ENCODE data around the gene DALRD3. TPM values are rescaled to one million over a fixed set of nuclear protein-coding genes. Genes with fewer than 3 reads are reported as not detected.

Gene DALRD3
- total and polyA plus RNA-seq, 4 donors, result 7.9 to 10.6 (median 9.3) TPM

- no peak overlapping the region for H3K27ac ChIP-seq (ENCODE audit: low read depth in 1 of 2, low read length in 2 of 2)
- peaks cover under 1 to 14% (median 8%) of the 10 kb centered on the region in 4 donors for H3K4me1 ChIP-seq (ENCODE audit: control insufficient read depth in 4 of 4, insufficient read depth in 4 of 4, low read length in 3 of 4)
- no peaks in the 10 kb centered on the region for H3K9me3 ChIP-seq (ENCODE audit: control insufficient read depth in 4 of 4, low read length in 3 of 4)
- WGBS, result 87% methylated on average over 17 of the region's 17 CpGs
- no peak overlapping the region for H3K9ac ChIP-seq (ENCODE audit: low read depth in 1 of 2, low read length in 2 of 2)
- H3K4me3 ChIP-seq (ENCODE audit: low read depth in 1 of 3, low read length in 3 of 3), result no peak overlapping the region
- DNase-seq (ENCODE audit: low spot score), result no peak
- peaks cover 10 to 43% (median 15%) of the 10 kb centered on the region in 4 donors for H3K36me3 ChIP-seq (ENCODE audit: control insufficient read depth in 4 of 4, insufficient read depth in 3 of 4, low read depth in 1 of 4, low read length in 3 of 4)
- no peak for TF ChIP-seq EGR1 (IDR thresholded peaks at IDR 0.05; ENCODE audit: low read depth in 2 of 2)
- TF ChIP-seq GABPA (IDR thresholded peaks at IDR 0.05 in 1 of 2, conservative IDR thresholded peaks at IDR 0.05 in 1 of 2), result no peak
- TF ChIP-seq JUND (IDR thresholded peaks at IDR 0.05), result no peak
- TF ChIP-seq ZBTB33 (IDR thresholded peaks at IDR 0.05), result no peak
- no peak for TF ChIP-seq YY1 (IDR thresholded peaks at IDR 0.05)
- no peak for TF ChIP-seq ATF3 (IDR thresholded peaks at IDR 0.05)
- TF ChIP-seq, protein P1, sequence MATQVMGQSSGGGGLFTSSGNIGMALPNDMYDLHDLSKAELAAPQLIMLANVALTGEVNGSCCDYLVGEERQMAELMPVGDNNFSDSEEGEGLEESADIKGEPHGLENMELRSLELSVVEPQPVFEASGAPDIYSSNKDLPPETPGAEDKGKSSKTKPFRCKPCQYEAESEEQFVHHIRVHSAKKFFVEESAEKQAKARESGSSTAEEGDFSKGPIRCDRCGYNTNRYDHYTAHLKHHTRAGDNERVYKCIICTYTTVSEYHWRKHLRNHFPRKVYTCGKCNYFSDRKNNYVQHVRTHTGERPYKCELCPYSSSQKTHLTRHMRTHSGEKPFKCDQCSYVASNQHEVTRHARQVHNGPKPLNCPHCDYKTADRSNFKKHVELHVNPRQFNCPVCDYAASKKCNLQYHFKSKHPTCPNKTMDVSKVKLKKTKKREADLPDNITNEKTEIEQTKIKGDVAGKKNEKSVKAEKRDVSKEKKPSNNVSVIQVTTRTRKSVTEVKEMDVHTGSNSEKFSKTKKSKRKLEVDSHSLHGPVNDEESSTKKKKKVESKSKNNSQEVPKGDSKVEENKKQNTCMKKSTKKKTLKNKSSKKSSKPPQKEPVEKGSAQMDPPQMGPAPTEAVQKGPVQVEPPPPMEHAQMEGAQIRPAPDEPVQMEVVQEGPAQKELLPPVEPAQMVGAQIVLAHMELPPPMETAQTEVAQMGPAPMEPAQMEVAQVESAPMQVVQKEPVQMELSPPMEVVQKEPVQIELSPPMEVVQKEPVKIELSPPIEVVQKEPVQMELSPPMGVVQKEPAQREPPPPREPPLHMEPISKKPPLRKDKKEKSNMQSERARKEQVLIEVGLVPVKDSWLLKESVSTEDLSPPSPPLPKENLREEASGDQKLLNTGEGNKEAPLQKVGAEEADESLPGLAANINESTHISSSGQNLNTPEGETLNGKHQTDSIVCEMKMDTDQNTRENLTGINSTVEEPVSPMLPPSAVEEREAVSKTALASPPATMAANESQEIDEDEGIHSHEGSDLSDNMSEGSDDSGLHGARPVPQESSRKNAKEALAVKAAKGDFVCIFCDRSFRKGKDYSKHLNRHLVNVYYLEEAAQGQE (IDR thresholded peaks at IDR 0.05), result no peak
- TF ChIP-seq, protein P2, sequence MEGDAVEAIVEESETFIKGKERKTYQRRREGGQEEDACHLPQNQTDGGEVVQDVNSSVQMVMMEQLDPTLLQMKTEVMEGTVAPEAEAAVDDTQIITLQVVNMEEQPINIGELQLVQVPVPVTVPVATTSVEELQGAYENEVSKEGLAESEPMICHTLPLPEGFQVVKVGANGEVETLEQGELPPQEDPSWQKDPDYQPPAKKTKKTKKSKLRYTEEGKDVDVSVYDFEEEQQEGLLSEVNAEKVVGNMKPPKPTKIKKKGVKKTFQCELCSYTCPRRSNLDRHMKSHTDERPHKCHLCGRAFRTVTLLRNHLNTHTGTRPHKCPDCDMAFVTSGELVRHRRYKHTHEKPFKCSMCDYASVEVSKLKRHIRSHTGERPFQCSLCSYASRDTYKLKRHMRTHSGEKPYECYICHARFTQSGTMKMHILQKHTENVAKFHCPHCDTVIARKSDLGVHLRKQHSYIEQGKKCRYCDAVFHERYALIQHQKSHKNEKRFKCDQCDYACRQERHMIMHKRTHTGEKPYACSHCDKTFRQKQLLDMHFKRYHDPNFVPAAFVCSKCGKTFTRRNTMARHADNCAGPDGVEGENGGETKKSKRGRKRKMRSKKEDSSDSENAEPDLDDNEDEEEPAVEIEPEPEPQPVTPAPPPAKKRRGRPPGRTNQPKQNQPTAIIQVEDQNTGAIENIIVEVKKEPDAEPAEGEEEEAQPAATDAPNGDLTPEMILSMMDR (IDR thresholded peaks at IDR 0.05; ENCODE audit: low read depth, low read length, missing input control), result no peak
- no peak for TF ChIP-seq TAF1 (conservative IDR thresholded peaks at IDR 0.05)
- TF ChIP-seq HNF4G (IDR thresholded peaks at IDR 0.05), result no peak
- no peak for TF ChIP-seq SP1 (IDR thresholded peaks at IDR 0.05)
- no peak for TF ChIP-seq NR2F2 (IDR thresholded peaks at IDR 0.05)
- no peak for TF ChIP-seq FOXA1 (IDR thresholded peaks at IDR 0.05)
- TF ChIP-seq, protein P3, sequence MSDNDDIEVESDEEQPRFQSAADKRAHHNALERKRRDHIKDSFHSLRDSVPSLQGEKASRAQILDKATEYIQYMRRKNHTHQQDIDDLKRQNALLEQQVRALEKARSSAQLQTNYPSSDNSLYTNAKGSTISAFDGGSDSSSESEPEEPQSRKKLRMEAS (IDR thresholded peaks at IDR 0.05), result no peak
- H3K27me3 ChIP-seq (ENCODE audit: control insufficient read depth in 4 of 4, insufficient read depth in 4 of 4, low read length in 3 of 4), result no peaks in the 10 kb centered on the region
Observed at GRCh38 chr3:49012441-49013017, 5.9 kb downstream of the DALRD3 start.

DNA sequence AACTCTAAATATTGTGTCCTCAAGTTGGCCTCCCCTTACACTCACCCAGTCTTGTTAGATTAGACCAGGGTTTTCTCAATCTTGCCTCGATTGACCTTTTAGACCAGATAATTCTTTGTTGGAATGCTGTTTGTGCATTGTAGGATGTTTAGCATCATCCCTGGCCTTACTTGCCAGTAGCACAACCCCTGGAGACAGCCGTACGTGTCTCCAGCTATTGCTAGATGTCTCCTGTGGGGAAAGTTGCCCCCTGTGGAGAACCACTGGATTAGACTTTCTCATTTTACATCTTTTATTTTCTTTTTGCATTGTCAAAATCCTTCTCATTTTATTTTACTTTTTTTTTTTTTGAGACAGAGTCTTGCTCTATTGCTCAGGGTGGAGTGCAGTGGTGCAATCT lies 9.0 kb downstream of the DALRD3 start:
- H3K9ac ChIP-seq (ENCODE audit: low read depth in 1 of 2, low read length in 2 of 2), result no peak overlapping the region
- no peaks in the 10 kb centered on the region for H3K9me3 ChIP-seq (ENCODE audit: control insufficient read depth in 4 of 4, low read length in 3 of 4)
- DNase-seq (ENCODE audit: low spot score), result no peak
- H3K4me1 ChIP-seq (ENCODE audit: control insufficient read depth in 4 of 4, insufficient read depth in 4 of 4, low read length in 3 of 4), result peaks cover 6 to 27% (median 19%) of the 10 kb centered on the region in 4 donors
- no peaks in the 10 kb centered on the region for H3K27me3 ChIP-seq (ENCODE audit: control insufficient read depth in 4 of 4, insufficient read depth in 4 of 4, low read length in 3 of 4)
- no peak overlapping the region for H3K4me3 ChIP-seq (ENCODE audit: low read depth in 1 of 3, low read length in 3 of 3)
- H3K36me3 ChIP-seq (ENCODE audit: control insufficient read depth in 4 of 4, insufficient read depth in 3 of 4, low read depth in 1 of 4, low read length in 3 of 4), result peaks cover 0 to 24% (median 3%) of the 10 kb centered on the region in 4 donors
- 85% methylated on average over 3 of the region's 3 CpGs for whole genome bisulfite sequencing
- no peak overlapping the region for H3K27ac ChIP-seq (ENCODE audit: low read depth in 1 of 2, low read length in 2 of 2)
- no peak for TF ChIP-seq JUND (IDR thresholded peaks at IDR 0.05)
- no peak for TF ChIP-seq RXRA (IDR thresholded peaks at IDR 0.05)
- TF ChIP-seq HNF4A (conservative IDR thresholded peaks at IDR 0.05), result no peak
- TF ChIP-seq YY1 (IDR thresholded peaks at IDR 0.05), result no peak
- TF ChIP-seq, protein P3 (IDR thresholded peaks at IDR 0.05), result no peak
- no peak for TF ChIP-seq GABPA (IDR thresholded peaks at IDR 0.05 in 1 of 2, conservative IDR thresholded peaks at IDR 0.05 in 1 of 2)
- TF ChIP-seq EGR1 (IDR thresholded peaks at IDR 0.05; ENCODE audit: low read depth in 2 of 2), result no peak
- no peak for TF ChIP-seq TAF1 (conservative IDR thresholded peaks at IDR 0.05)
- no peak for TF ChIP-seq FOXA1 (IDR thresholded peaks at IDR 0.05)
- TF ChIP-seq SP1 (IDR thresholded peaks at IDR 0.05), result no peak
- TF ChIP-seq, protein P1 (IDR thresholded peaks at IDR 0.05), result no peak
- TF ChIP-seq ZBTB33 (IDR thresholded peaks at IDR 0.05), result no peak

All from liver (tissue), 9 donors.